ENCODE results near the gene NAGA.

DNA sequence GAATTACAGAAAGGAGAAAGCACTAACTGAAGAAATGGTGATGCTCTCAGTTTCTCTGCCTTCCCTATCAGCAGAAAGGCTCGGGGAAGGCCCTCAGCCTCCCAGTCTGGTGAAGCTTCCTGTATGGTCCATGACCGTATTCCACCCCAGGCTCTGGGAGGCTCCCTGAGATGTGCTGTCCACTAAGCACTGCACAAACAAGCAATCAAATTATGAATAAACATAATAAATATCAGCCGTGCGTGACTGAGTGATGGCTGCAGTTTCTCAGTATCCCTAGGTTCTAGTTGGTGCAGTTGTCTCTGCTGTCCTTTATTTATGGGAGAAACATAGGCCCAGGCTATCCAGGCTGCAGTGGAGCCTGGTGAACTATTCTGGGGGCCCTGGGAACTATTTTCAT lies 12.5 kb upstream of the NAGA start:
- TF ChIP-seq, protein P1, sequence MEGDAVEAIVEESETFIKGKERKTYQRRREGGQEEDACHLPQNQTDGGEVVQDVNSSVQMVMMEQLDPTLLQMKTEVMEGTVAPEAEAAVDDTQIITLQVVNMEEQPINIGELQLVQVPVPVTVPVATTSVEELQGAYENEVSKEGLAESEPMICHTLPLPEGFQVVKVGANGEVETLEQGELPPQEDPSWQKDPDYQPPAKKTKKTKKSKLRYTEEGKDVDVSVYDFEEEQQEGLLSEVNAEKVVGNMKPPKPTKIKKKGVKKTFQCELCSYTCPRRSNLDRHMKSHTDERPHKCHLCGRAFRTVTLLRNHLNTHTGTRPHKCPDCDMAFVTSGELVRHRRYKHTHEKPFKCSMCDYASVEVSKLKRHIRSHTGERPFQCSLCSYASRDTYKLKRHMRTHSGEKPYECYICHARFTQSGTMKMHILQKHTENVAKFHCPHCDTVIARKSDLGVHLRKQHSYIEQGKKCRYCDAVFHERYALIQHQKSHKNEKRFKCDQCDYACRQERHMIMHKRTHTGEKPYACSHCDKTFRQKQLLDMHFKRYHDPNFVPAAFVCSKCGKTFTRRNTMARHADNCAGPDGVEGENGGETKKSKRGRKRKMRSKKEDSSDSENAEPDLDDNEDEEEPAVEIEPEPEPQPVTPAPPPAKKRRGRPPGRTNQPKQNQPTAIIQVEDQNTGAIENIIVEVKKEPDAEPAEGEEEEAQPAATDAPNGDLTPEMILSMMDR (IDR thresholded peaks at IDR 0.05) = no peak
- TF ChIP-seq POLR2A (IDR thresholded peaks at IDR 0.05) = no peak

All from right lobe of liver (tissue), 4 donors.